ENCODE data around the gene TCF12.

TCF12 gene

GRCh38 chr15:57321485-57321884 is 403.0 kb downstream of the TCF12 start:
- H3K4me3 ChIP-seq (replicated peaks; ENCODE audit: low read depth, low read length): no peak overlapping the region
- no peak for DNase-seq (ENCODE audit: extremely low read depth, low read depth)
- TF ChIP-seq CTCF (IDR thresholded peaks at IDR 0.05; ENCODE audit: low read depth, low read length, missing control alignments): no peak

GRCh38 chr15:57321973-57322601 is 403.6 kb downstream of the TCF12 start:
- DNase-seq (ENCODE audit: extremely low read depth, low read depth): no peak

DNA sequence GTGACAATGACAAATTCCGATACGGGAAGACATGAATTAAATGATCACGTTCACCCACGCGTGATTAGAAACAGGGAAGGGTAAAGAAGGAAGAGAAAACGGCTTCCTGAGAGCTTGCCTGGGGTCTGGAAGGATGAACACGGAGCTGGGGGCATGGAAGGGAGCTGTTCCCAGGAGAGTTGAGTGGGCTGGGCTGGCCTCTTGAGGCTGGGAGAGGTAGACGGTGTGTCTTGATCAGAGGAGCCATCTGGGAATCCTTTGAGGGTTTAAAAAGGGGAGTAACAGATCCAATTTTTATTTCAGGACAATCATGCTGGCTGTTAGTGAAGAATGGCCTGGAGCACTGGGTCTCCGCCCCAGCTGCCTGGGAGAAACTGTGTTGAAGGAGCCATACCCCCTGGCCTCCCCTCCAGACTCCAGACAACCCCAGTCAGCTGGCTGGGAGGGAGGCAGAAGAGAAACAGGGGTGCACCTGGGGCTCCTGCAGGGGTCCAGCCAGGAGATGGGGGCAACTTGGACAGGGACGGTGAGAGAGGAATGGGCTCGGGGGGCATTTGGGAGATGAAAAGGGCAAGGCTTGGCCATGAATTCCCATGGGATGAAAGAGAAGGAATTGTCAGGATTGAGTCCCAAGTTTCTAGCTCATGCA is 404.3 kb downstream of the TCF12 start:
- TF ChIP-seq CTCF (IDR thresholded peaks at IDR 0.05; ENCODE audit: low read depth, low read length, missing control alignments): no peak
- no peak for DNase-seq (ENCODE audit: extremely low read depth, low read depth)

More at GRCh38 chr15:57321973-57322601, 403.6 kb downstream of the TCF12 start:
- no peak for TF ChIP-seq CTCF (IDR thresholded peaks at IDR 0.05; ENCODE audit: low read depth, low read length, missing control alignments)
- H3K4me3 ChIP-seq (replicated peaks; ENCODE audit: low read depth, low read length): no peak overlapping the region

GRCh38 chr15:57323299-57323805 is 404.9 kb downstream of the TCF12 start:
- no peak for DNase-seq (ENCODE audit: extremely low read depth, low read depth)
- TF ChIP-seq CTCF (IDR thresholded peaks at IDR 0.05; ENCODE audit: low read depth, low read length, missing control alignments): no peak
- H3K4me3 ChIP-seq (replicated peaks; ENCODE audit: low read depth, low read length): peak overlapping the region; percentile 2; the same call in 1 of the 2 replicates

More for the DNA sequence above, 404.3 kb downstream of the TCF12 start:
- no peak overlapping the region for H3K4me3 ChIP-seq (replicated peaks; ENCODE audit: low read depth, low read length)

GRCh38 chr15:57323806-57324589 is 405.6 kb downstream of the TCF12 start:
- H3K4me3 ChIP-seq (replicated peaks; ENCODE audit: low read depth, low read length): peak overlapping the region; percentile 2; the same call in 1 of the 2 replicates
- peak; percentile 45 for DNase-seq (ENCODE audit: extremely low read depth, low read depth)
- no peak for TF ChIP-seq CTCF (IDR thresholded peaks at IDR 0.05; ENCODE audit: low read depth, low read length, missing control alignments)

DNA sequence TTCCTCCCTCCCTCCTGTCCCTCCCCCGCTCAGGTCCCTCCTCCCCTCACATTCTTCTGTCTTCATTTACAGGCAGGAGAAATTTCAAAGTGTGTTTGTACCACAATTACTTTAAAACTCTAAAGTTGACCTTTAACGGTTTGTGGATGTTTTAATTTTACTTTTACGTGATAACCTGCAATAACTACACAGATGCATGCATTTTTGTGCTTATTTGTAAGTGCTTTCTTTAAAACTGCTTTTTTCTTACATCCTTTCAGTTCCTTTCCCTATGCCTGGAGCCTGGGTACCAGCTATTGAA is 406.1 kb downstream of the TCF12 start:
- TF ChIP-seq CTCF (IDR thresholded peaks at IDR 0.05; ENCODE audit: low read depth, low read length, missing control alignments): no peak
- H3K4me3 ChIP-seq (replicated peaks; ENCODE audit: low read depth, low read length): no peak overlapping the region
- DNase-seq (ENCODE audit: extremely low read depth, low read depth): no peak

All from HFF-Myc (cell line).